ENCODE results near the gene DUSP22. TPM values are rescaled to one million over a fixed set of nuclear protein-coding genes. Genes with fewer than 3 reads are reported as not detected.

DUSP22 gene
- total RNA-seq, 4 donors from 2014 or later: 34.7 to 75.9 (median 48.5) TPM

- no peak for TF ChIP-seq POLR2A (IDR thresholded peaks at IDR 0.05)
- TF ChIP-seq CTCF (IDR thresholded peaks at IDR 0.05): no peak
- no peak overlapping the region for H3K27ac ChIP-seq
- H3K4me1 ChIP-seq: peaks cover 0 to 10% (median 4%) of the 10 kb centered on the region in 4 donors
- no peak for DNase-seq
- H3K27me3 ChIP-seq: no peaks in the 10 kb centered on the region
- H3K4me3 ChIP-seq: no peak overlapping the region
- no peaks in the 10 kb centered on the region for H3K9me3 ChIP-seq
- no peaks in the 10 kb centered on the region for H3K36me3 ChIP-seq
These were observed 10.5 kb downstream of the DUSP22 start for GRCh38 chr6:302760-303159.

- H3K4me1 ChIP-seq: peaks cover 0 to 6% (median 1%) of the 10 kb centered on the region in 4 donors
- peak in 1 of 3 donors; percentile 43 for DNase-seq
These were observed 11.0 kb downstream of the DUSP22 start for GRCh38 chr6:303263-303662.

GRCh38 chr6:303948-304558 is 11.8 kb downstream of the DUSP22 start:
- no peaks in the 10 kb centered on the region for H3K27me3 ChIP-seq
- peaks cover 0 to 6% (median 0%) of the 10 kb centered on the region in 4 donors for H3K4me1 ChIP-seq
- H3K36me3 ChIP-seq: no peaks in the 10 kb centered on the region
- TF ChIP-seq CTCF (IDR thresholded peaks at IDR 0.05): peak in 1 of 6 experiments; percentile 5
- TF ChIP-seq POLR2A (IDR thresholded peaks at IDR 0.05): no peak
- H3K4me3 ChIP-seq: no peak overlapping the region
- DNase-seq: peak in 1 of 3 donors; percentile 48
- H3K27ac ChIP-seq: no peak overlapping the region
- H3K9me3 ChIP-seq: no peaks in the 10 kb centered on the region

More at GRCh38 chr6:303263-303662, 11.0 kb downstream of the DUSP22 start:
- Histone ChIP-seq H3K27ac (no peak overlapping the region), H3K36me3 (no peaks in the 10 kb centered on the region), H3K9me3 (no peaks in the 10 kb centered on the region), H3K4me3 (no peak overlapping the region), H3K27me3 (no peaks in the 10 kb centered on the region)
- no peak for TF ChIP-seq CTCF (IDR thresholded peaks at IDR 0.05)
- no peak for TF ChIP-seq POLR2A (IDR thresholded peaks at IDR 0.05)

- Histone ChIP-seq H3K4me1 (peaks cover 0 to 6% (median 0%) of the 10 kb centered on the region in 4 donors), H3K36me3 (no peaks in the 10 kb centered on the region), H3K27ac (no peak overlapping the region), H3K4me3 (no peak overlapping the region), H3K27me3 (no peaks in the 10 kb centered on the region), H3K9me3 (no peaks in the 10 kb centered on the region)
- TF ChIP-seq POLR2A (IDR thresholded peaks at IDR 0.05) (no peak), CTCF (IDR thresholded peaks at IDR 0.05) (no peak)
- DNase-seq: no peak
These were observed 12.6 kb downstream of the DUSP22 start for GRCh38 chr6:304833-305370.

- Histone ChIP-seq H3K27me3 (no peaks in the 10 kb centered on the region), H3K9me3 (no peaks in the 10 kb centered on the region), H3K27ac (peak overlapping the region in 2 of 4 donors; percentile 2 to 44), H3K4me3 (no peak overlapping the region), H3K4me1 (peaks cover 0 to 6% (median 0%) of the 10 kb centered on the region in 4 donors), H3K36me3 (no peaks in the 10 kb centered on the region)
- no peak for TF ChIP-seq POLR2A (IDR thresholded peaks at IDR 0.05)
- TF ChIP-seq CTCF (IDR thresholded peaks at IDR 0.05): no peak
- DNase-seq: no peak
These were observed 13.3 kb downstream of the DUSP22 start for GRCh38 chr6:305371-306206.

All from Peyer's patch (tissue), 4 donors.